Ecto neural progenitor cell (in vitro differentiated cells): ENCODE data around the gene DDHD1.
"Not testable (repeated sequence)": the region's sequence is repeated elsewhere in the genome, so short reads cannot be mapped to it uniquely, and the experiment has no call there.

Experiments used
- DNase-seq: peaks from one replicate; pipeline ENCODE4 v3.0.0-alpha.2; 2018; ENCODE audit warnings: low spot score

The DDHD1 gene

DNA sequence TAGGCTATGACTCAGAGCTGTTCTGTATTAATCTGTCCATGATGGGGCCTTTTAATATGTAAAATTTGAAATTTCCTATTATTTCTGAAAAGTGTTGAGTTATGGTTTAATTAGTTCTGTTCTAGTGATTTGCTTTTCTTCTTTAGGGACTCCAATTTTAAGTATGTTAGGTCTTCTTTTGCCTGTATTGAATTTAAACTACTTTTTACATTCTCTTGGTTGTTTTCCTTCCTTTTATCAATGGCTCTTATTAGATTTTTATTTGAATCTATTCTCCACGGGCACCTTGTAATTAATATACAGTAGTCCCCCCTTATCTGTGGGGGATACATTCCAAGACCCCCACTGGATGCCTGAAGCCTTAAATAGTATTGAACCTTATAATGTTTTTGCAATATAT is 46.4 kb downstream of the DDHD1 start:
- DNase-seq: no peak

DNA sequence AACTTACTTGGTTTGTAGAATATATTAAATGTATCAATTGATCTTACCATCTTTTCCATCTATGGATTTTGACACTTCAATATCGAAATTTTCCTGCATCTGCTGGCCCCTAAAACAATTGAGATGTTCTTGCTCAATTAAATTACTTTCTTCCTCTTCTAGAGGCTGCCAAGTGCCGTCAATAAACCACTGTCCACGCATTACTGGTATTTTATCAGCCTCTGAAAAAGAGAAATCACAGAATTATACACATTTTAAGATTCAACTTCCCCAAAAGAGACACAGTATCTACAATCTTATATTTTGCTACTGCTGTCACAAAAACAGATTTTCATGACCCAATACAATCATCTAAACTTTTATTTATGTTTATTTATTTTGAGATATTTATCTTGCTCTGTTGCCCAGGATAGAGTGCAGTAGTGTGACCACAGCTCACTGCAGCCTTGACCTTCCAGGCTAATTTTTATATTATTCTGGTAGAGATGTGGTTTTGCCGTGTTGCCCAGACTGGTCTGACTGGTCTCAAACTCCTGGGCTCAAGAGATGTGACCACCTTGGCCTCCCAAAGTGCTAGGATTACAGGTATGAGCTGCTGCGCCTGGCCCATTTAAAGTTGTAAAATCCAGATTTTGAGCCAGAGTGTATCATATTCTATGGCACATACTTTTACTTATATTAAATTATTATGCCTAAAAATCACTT is 49.3 kb downstream of the DDHD1 start:
- DNase-seq: no peak

DNA sequence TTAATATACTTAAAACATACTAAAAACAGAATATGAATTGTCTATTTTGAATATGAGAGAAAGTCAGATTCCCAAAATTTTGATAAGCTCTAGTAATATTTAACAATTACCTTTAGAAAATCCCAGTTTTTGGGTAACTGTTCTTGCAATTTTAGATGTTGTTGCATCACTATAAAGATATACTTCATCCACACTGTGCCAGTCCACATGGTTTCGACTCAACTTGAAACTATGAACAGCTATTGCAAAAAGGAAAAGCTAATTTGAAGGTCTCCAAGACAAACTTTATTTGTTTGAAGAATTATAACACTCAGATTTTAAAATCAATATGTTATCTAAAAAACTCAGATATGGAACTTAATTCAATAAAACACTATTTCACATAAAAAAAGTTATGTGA is 59.9 kb downstream of the DDHD1 start:
- DNase-seq: no peak

DNA sequence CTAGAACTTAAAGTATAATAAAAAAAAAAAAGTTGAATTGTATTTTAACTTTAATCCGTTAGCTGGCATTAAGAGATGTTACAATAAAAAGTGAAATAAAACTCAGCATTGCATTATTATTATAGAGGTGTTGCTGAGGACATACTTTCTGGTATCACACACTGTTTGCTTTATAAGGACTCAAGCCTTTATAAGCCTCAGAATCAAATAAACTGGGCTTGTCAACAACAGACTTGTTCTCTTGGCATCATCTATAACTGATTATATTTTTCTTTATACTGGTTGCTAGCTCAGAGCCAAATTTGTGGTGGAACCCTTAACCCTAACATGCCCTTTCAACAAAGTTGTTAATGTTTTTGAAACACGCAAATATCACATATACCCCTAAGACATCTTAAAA is 62.3 kb downstream of the DDHD1 start:
- DNase-seq: no peak

DNA sequence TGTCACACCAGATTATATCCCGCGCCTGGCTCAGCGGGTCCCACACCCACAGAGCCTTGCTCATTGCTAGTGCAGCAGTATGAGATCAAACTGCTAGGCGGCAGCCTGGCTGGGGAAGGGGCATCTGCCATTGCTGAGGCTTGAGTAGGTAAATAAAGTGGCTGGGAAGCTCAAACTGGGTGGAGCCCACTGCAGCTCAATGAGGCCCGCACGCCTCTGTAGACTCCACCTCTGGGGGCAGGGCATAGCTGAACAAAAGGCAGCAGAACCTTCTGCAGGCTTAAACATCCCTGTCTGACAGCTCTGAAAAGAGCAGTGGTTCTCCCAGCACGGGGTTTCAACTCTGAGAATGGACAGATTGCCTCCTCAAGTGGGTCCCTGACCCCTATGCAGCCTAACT is 68.2 kb downstream of the DDHD1 start:
- not testable (repeated sequence) for DNase-seq

DNA sequence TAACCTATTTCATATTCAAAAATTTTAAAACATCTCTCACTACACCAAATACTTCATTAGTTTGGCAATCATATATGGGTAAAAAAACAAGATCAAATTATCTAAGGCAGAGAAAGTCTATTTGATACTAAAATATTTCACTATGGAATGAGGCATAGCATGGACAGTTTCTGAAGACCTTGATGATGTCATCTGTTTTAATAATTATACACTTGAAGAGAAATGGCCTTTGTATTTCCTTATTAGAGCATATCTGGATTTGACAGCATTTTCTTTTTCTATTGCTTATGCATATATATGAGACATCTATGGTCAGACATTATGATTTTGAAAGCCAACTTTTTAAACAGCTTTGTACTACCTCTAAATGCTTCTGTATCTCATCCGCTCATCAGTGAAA is 88.6 kb downstream of the DDHD1 start:
- DNase-seq: no peak

DNA sequence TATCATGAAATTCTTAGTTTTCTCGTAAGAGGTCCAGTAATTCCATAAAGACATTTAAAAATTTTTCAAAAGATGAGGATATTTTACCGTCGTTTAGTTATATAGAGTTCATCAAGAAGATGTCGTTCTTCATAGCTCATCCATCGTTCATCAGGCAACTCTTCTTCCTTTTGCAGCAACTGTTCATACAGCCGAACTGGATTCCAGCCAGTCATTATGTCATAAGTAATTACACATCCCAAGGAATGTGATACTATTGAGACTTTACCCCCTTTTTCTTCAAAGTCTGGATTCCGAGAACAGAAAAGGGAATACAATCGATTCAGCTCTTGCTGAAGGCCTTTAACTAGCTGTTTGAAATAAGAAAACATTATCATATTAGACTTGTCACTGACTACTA is 90.3 kb downstream of the DDHD1 start:
- no peak for DNase-seq

DNA sequence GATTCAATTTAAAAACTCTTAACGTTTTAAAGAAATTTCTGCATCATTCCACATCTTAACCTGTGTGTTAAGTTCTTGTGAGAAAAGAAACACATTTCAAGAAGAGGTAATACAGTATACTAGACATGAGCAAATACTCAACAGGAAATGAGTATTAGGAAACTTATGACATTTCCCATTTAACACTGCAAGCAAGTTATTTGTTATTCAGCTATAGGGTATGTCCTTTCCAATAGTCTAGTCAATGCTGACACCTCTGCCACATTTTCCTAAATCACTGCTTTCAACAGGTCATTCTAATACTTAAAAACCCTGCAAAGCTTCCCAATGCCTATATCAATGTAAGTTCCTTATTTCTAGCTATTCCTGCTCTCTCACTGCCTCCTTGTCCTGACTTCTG is 93.1 kb downstream of the DDHD1 start:
- DNase-seq: no peak

DNA sequence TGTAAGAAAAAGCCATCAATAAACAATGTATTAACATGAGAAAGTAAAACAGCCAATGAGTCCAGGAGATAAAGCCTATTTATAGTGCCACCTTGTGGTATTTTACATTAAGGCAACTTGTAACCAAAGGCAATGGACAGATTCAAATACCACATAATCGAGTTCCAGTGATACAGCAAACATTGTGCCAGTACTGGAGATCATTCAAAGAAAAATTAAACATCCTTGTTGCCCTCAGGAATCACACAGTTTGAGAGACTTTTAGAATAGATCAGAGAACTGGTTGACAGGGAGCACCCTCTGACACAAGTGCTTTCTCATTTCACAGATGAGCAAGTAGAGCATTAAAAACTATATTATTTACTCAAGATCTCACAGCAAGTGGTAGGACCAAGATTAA is 98.1 kb downstream of the DDHD1 start:
- DNase-seq: no peak

DNA sequence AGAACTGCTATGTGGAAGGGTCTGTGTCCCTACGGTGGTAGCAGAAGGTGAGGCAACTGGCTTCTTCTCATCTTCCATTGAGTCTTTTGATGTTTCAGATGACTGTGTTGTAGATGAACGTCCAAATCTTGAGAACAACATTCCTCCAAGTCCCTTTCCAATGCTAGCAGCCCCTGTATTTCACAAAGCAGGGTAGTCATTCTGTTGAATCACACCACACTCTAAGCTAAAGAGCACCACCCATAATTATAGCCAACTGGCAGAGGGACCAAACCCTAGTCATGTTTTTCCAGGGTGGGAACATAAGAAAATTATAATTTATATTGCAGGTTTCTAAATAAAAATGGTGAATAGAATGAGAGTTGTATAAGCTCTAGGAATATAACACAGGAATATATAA is 98.7 kb downstream of the DDHD1 start:
- DNase-seq: no peak

DNA sequence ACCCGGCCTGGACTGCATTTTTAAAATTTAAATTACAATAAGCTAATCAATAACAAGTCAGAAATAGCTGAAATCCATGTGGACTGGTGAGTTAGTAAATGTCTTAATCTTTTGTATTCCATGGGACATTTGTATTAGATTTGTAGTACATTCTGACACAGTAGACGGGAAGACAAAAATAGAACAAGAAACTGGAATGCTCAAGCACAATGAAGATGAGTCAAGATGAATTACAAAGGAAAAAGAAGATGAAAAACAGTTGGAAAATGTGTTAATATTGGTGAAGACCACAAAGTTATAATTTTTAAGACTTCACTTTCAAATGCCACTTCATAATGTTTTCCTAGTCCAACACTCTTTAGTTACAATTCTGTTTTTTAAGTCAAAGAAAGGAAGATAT is 104.5 kb downstream of the DDHD1 start:
- no peak for DNase-seq

DNA sequence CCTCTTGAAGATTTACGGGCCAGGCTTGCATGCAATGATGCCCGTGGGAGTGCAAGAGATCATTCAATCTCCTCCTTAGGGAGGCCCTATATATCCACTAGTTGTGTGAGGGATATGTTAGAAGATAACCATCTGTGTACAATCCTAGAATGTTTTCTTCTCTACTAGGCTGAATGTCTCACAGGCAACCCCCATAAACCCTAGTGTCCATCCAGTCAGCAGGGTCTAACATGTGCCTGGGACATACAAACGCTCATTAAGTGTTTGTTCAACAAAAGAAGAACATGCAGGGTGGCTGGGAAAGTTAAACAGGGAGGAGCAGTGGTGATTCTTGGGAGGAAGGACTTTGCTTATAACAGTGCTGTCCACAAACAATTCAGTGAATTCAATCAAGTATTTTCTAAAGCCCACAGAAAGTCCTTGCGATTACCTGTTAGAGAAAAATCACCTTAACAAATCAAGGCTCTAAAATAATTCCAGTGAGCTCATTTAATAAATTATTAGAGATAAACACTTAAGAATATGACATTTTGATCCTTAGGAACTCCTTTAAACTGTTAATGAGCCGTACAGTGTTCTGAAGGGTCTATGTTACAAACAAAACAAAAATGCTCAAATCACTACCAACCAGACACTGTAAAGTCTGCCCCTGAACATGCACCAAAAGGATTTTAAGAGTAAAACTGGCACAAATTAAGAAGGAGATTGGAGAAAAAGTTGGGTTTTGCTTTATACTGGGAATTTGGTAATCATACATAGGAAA is 105.6 kb downstream of the DDHD1 start:
- no peak for DNase-seq

DNA sequence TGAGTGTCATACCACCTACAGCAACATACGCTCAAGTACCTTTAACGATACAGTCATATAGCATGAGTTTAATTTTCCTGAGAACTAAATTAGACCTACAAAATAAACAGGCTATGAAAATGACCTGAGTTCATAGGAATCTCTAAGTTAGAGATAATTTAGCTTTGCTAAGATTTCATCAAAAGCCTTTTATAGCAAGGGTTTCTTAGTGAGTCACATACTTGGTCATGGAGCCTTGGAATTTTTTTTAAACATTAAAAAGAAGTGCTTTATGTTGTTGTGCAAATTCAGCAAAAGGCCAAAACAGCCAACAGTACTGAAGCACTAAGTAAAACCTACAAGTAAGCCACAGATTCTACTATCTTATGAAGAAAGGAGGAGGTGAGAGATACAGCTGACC is 108.6 kb downstream of the DDHD1 start:
- DNase-seq: no peak

DNA sequence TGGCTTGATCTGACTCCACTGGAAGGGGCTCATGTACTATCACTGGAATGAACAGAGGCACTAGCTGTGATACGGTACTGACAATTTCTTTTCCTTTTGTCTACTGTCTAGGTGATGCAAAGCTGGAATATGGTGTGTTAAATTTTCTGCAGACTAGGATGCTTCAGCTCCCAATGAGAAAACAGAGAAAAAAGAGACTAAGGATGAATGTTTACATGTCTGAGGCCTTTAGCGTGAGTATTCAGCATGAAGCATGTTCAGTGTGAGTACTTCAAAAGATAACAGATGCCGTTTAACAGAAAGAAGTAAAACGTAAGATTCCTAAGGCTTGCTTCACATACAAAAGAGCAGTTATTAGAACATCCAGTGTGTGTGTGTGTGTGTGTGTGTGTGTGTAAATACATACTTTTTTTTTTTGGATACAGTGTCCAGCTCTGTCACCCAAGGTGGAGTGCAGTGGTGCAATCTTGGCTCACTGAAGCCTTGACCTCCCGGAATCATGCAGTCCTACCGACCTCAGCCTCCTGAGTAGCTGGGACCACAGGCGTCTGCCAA is 110.0 kb downstream of the DDHD1 start:
- DNase-seq: no peak

DNA sequence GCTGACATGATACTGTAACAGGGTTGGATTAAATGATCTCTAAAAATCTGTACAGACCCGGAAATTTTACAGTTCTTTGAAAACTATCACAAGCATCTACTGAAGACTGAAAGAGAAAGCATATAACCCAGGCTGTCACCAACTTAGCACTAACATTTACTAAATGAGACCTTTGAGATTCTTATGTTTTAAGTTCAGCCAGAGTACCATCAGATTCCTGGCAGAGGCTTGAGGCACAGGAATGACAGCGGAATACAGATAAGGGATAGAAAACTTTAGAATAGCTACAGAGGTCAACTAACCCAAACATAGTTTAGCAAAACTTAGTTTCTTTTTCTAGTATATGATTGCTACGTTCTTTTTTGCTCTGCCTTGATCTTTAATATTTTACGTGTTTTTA is 110.6 kb downstream of the DDHD1 start:
- DNase-seq: no peak

DNA sequence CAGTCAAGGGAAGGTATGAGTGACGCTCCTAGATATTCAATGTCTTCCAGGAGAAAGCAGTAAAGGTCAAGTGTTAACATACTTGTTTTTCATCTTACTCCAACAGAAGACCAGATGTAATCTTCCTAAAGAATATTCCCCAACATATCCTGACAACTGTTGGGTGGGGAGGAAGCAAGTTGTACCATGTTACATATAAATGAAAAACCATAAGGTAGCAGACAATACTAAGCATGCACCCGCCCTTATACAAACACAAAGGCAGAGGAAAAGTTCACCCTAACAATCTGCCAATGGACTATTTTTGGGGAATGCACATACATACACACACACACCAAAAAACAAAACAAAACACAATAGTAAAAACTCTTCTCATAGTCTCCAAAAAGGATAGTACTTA is 112.1 kb downstream of the DDHD1 start:
- no peak for DNase-seq

DNA sequence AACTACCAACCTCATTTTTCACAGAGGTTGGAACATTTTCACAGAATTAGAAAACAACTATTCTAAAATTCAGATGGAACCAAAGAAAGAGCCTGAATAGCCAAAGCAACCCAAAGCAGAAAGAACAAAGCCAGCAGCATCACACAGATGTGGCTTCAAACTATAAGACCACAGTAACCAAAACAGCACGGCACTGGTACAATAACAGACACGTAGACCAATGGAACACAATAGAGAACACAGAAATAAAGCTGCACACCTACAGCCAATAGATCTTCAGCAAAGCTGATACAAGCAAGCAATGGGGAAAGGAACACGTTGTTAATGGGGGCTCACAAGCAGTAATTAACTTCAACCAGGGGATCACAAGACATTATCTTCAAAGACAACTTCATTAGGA is 114.5 kb downstream of the DDHD1 start:
- DNase-seq: no peak

DNA sequence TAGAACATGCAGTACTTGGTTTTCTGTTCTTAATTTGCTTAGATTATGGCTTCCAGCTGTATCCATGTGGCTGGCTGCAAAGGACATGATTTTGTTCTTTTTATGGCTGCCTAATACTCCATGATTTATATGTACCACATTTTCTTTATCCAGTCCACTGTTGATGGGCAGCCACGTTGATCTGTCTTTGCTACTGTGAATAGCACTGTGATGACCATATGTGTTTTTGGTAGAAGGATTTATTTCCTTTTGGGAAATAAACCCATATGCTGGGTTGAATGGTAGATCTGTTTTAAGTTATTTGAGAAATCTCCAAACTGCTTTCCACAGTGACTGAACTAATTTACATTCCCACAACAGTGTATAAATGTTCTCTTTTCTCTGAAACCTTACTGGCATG is 116.1 kb downstream of the DDHD1 start:
- DNase-seq: no peak

DNA sequence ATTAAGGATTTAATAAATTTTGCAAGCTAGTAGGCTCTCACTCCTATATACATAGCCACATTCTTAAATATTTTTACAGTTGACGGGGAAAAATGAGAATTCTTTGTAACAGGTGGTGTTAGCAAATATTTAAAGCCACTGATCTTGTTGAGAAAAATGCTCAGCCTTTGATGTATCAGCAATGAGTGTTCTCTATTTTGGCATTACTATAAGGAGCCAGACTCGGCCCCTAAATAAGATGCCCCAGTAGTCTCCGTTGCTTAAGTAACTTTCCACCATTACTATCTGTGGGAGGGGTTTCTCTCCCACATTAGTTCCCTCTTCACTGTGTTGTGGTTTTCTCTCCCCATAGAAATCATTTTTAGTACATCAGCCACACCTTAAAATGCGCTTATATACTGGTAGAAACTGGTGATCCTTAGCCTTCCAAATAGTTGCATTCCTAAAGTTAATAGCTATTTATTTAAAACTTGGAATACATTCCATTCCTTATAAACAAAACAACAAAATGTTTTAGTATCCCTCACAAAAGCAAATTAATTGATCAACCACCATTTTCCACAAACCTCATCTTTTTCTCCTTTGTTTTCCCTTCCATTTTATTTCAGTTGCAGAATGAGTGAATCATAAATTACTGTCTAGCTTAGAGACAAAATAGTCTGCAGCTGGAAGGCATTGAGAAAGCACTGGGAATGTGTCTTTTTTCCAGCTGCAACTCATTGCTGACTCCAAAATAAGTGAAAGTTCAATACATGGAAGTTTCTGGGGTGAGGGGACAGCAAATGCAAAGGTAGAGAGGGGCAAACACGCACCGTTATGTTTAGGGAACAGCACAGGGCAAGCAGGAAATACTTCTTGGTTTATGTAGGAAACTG is 117.5 kb downstream of the DDHD1 start:
- DNase-seq: no peak

DNA sequence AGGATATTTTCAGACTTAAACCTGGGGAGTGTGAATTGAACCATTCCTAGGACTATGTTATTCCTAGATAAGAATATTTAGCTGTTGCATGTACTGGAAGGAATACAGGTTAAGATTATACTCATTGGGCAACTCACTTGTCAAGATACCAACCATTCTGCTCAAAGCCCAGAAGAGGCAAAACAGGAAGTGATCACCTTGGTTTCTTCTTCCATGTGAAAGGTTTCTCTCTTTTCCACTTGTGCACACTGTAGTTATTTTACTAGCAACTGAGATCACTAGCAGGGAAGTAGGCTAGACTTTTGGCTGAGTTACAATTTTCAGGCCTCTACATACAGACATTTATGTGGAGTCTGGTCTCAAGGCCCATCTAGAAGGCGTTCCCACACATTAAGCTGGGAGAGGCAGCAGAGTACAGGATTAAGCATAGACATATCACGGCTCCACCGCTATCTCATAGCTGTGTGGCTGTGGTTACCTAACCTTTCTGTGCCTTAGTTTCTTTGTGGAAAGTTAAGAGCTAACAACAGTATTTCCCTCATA is 118.4 kb downstream of the DDHD1 start:
- DNase-seq: no peak

DNA sequence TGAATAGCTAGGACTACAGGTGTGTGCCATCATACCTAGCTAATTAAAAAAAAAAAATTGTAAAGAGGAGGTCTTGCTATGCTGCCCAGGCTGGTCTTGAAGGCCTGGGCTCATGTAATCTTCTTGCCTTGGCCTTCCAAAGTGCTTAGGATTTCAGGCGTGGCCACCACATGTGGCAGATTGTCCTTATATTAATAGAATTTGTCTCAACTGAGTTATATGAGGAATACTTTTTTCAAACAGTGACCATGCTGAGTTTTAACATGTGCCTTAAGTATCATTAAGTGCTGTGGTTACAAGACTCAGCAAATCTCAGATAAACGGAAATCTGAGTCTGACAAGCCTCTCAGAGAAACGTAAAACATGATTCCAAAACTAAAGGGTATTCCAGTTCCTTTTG is 119.1 kb downstream of the DDHD1 start:
- DNase-seq: no peak

DNA sequence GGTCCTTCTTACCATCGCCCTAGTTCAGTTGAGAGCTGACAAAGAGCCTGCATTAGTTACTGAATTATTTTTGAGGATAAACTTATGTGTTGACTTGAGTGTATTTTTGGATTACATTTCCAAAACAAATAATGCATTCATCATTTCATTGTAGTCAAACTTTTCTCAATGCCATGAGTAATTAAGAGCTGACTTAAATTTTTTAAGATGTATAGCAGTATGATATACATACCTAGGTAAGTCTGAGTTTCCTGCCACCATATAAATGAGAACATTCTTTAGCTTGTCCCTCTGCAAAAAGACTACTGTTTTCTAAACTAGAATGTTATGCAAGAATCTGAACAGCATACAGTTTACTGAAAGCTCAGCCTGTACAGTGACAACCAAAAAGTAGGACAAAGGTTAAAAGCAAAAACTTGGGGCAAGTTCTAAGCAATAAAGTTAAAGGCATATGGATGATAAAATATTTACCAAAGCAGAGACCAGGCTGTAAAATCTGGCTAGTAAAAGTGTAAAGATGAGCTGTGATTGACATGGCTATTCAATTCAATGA is 120.2 kb downstream of the DDHD1 start:
- DNase-seq: no peak
